GM12865 (cell line): ENCODE measurements around the gene ACOX2.
"Not testable (repeated sequence)": the region's sequence is repeated elsewhere in the genome, so short reads cannot be mapped to it uniquely, and the experiment has no call there.

ENCODE experiments used
- DNase-seq: peaks from one replicate; pipeline ENCODE4 v3.0.0; 2010; ENCODE audit warnings: low read depth
- H3K4me3 ChIP-seq: 2 replicates; pipeline ENCODE4 v1.5.1; 2011; ENCODE audit warnings: mild to moderate bottlenecking, low read depth, low read length, control low read depth
- TF ChIP-seq, protein P1 (sequence below): IDR thresholded peaks from 2 replicates; pipeline ENCODE4 v1.5.1; 2011; ENCODE audit warnings: low read length, control low read depth, low read depth, inconsistent platforms; ENCODE audit not compliant: insufficient read depth; ENCODE audit errors: missing control alignments

ACOX2 gene

GRCh38 chr3:58528629-58529028, 8.4 kb downstream of the ACOX2 start:
- H3K4me3 ChIP-seq = no peak overlapping the region
- TF ChIP-seq, protein P1, sequence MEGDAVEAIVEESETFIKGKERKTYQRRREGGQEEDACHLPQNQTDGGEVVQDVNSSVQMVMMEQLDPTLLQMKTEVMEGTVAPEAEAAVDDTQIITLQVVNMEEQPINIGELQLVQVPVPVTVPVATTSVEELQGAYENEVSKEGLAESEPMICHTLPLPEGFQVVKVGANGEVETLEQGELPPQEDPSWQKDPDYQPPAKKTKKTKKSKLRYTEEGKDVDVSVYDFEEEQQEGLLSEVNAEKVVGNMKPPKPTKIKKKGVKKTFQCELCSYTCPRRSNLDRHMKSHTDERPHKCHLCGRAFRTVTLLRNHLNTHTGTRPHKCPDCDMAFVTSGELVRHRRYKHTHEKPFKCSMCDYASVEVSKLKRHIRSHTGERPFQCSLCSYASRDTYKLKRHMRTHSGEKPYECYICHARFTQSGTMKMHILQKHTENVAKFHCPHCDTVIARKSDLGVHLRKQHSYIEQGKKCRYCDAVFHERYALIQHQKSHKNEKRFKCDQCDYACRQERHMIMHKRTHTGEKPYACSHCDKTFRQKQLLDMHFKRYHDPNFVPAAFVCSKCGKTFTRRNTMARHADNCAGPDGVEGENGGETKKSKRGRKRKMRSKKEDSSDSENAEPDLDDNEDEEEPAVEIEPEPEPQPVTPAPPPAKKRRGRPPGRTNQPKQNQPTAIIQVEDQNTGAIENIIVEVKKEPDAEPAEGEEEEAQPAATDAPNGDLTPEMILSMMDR = no peak
- DNase-seq = no peak

DNA sequence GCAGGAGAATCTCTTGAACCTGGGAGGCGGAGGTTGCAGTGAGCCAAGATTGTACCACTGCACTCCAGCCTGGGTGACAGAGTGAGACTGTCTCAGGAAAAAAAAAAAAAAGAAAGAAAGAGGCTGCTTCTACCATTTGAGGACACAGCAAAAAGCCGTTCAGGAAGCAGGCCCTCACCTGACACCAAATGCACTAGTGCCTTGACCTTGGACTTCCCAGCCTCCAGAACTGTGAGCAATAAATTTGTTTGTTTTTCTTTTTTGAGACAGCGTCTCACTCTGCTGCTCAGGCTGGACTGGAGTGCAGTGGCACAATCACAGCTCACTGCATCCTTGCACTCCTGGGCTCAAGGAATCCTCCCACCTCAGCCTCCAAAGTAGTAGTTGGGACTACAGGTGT, 9.6 kb downstream of the ACOX2 start:
- DNase-seq, H3K4me3 ChIP-seq: not testable (repeated sequence)

DNA sequence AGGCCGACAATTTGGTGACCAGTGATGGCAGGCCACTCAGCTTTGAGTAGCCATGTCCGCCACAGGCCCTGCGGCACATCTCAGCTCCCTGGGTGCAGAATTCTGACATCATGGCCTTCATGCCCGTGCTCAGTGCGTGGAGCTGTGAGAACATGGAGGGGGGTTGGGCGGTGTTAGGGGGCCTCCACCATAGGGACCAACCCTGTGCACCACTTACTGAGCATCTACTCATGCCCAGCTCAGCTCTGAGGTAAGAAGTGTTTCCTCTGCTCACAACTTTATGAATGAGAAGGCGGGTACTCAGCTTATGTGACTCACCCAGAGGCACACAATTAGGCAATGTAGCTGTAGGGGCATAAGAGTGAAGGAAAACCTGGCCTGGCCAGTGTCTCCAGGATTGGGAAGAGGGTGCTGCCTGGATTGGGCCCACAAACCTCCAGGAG, 10.5 kb downstream of the ACOX2 start:
- no peak overlapping the region for H3K4me3 ChIP-seq
- TF ChIP-seq, protein P1 = no peak
- DNase-seq = no peak

DNA sequence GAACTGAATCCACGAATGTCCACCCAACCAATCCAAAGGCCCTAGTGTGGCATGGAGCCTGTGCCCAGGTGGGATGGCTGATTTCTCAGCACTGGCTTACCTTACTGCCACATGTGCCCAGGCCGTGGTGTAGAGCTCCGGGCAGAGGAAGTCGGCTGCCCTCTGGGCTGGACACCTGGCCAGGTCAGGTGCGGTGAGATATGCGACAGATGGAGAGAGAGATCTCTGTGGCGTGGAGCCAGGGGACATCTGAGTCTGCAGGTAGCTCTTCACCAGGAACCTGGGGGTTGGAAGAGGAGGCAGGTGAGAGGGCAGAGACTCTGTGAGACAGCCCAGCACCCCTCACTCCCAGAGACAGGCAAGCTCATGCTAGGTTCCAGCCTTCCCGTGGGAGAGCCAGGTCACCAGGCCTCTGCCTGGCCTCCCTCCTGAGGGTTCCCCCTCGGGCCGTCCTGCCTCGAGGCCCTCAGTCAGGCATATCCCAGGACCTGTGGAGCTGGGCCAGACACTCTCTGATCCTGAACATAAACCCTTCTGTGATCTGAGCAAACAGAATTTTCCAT, 12.6 kb downstream of the ACOX2 start:
- H3K4me3 ChIP-seq = no peak overlapping the region
- DNase-seq = no peak
- TF ChIP-seq, protein P1 = no peak

DNA sequence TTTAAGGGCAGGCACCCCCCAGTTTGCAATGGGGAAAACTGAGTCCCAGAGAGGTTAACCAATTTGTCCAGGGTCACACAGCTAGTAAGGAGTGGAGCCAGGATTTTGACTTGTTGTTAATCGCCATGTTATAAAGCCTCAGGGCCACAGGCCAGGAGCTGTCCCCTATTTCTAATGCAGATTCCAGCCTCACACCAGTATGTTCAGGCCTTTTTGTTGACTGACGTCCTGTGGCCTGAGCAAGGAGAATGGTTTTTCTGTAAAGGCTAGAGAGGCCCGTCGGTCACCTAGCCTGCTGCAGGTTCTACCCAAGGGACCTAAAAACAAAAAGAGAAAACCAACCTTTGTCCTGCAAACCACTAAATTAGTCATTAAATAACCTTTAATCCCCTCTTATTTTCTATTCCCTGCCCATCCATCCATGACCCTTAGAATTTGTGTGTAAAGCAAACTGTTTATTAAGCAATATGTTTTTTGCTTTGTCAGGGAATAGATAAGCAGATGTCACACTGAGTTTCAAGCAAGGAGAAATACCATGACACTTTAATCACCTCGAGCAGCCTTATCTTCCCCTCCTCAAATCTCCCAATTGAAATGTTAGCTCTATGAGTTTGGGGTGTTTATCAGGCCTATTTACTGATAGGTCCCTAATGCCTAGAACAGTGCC, 14.1 kb downstream of the ACOX2 start:
- H3K4me3 ChIP-seq = no peak overlapping the region
- TF ChIP-seq, protein P1 = no peak
- DNase-seq = no peak

DNA sequence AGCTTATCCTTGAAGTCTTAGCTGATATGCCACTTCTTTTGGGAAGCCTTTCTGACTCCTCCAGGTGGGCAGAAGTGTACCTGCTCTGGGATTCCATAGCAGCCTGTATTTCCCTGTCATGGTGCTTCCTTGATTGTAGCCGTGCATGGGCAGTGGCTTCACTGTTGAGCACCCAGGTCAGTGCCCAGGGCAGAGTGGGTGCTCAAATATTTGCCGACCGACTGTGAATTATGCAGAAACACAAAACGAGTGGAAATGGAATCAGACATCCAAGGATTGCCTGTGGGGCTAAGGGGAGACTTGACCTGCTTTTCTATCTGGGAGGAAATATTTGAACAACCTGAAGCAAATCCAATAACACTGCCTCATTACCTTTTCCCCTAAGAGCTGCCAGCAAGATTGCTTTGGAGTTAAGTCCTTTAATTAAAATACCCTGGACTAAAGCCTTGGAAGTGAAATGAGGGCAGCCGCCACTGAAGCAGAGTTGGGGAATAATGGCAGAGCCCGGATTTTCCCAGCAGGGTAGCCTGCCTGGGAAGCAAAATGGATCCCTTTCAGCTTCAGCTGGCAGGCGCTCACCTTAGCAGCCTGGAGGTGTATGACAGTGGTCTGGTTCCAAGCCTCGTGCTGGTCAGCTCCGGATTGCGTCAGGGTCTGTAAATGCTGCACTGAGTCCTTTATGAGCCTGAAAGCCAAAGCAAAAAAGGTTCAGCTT, 14.9 kb downstream of the ACOX2 start:
- no peak for DNase-seq
- TF ChIP-seq, protein P1 = no peak
- H3K4me3 ChIP-seq = no peak overlapping the region

- TF ChIP-seq, protein P1 = no peak
- H3K4me3 ChIP-seq = no peak overlapping the region
- DNase-seq = no peak
These were observed 15.7 kb downstream of the ACOX2 start for GRCh38 chr3:58521336-58521670.
